CD14-positive monocyte (primary cell): ENCODE measurements around the gene FGD4. TPM values are rescaled to one million over a fixed set of nuclear protein-coding genes. Genes with fewer than 3 reads are reported as not detected.

Source experiments
- DNase-seq, 3 donors: peaks; one replicate each; pipeline ENCODE4 v3.0.0-alpha.2; 2011 to 2022
- H2AFZ ChIP-seq: 2 replicates; pipeline ENCODE4 v1.6.0; 2012; ENCODE audit warnings: mild to moderate bottlenecking, low read depth, low read length, inconsistent platforms; ENCODE audit not compliant: insufficient read depth, poor library complexity, severe bottlenecking
- H3K27ac ChIP-seq, 2 donors: 1 replicate in 1 of 2; 2 replicates in 1 of 2; pipeline ENCODE4 v1.5.1; 2012 to 2013; ENCODE audit warnings: low read length in 2 of 2, control low read depth in 1 of 2, inconsistent platforms in 1 of 2, low read depth in 1 of 2, mild to moderate bottlenecking in 1 of 2
- H3K27me3 ChIP-seq, 2 donors: one replicate each; pipeline versions ENCODE4 v1.6.0 to v1.6.1; 2011 to 2013; ENCODE audit warnings: low read length in 2 of 2; ENCODE audit not compliant: control insufficient read depth in 2 of 2, insufficient read depth in 2 of 2
- H3K36me3 ChIP-seq, 2 donors: replicated peaks in 1 of 2; 1 replicate in 1 of 2; 2 replicates in 1 of 2; pipeline versions ENCODE4 v1.5.1 to v1.6.1; 2012 to 2013; ENCODE audit warnings: low read length in 2 of 2, control low read depth in 1 of 2, inconsistent platforms in 1 of 2, mild to moderate bottlenecking in 1 of 2; ENCODE audit not compliant: insufficient read depth in 2 of 2, control insufficient read depth in 1 of 2
- H3K4me1 ChIP-seq, 2 donors: 1 replicate in 1 of 2; 2 replicates in 1 of 2; pipeline versions ENCODE4 v1.5.1 to v1.6.1; 2012 to 2013; ENCODE audit warnings: low read length in 2 of 2, control low read depth in 1 of 2, inconsistent platforms in 1 of 2, mild to moderate bottlenecking in 1 of 2, moderate library complexity in 1 of 2; ENCODE audit not compliant: insufficient read depth in 2 of 2, control insufficient read depth in 1 of 2
- H3K4me2 ChIP-seq: replicated peaks from 2 replicates; pipeline ENCODE3; 2012; ENCODE audit warnings: low read length, moderate library complexity, mild to moderate bottlenecking; ENCODE audit not compliant: poor library complexity, severe bottlenecking; ENCODE audit errors: extremely low read depth
- H3K4me3 ChIP-seq, 3 experiments: fragments of 200-600 bp in 1 of 3; sonication (generic) in 1 of 3; replicated peaks in 1 of 3; 1 replicate in 2 of 3; 2 replicates in 1 of 3; pipeline ENCODE4 v1.5.1; 2011 to 2013; ENCODE audit warnings: low read length in 3 of 3, mild to moderate bottlenecking in 3 of 3, control low read depth in 2 of 3, low read depth in 2 of 3, inconsistent platforms in 1 of 3, moderate library complexity in 1 of 3
- H3K79me2 ChIP-seq: 2 replicates; pipeline ENCODE4 v1.6.0; 2012; ENCODE audit warnings: mild to moderate bottlenecking, control low read depth, inconsistent platforms, low read length, moderate library complexity; ENCODE audit not compliant: insufficient read depth
- H3K9ac ChIP-seq: 2 replicates; pipeline ENCODE4 v1.6.0; 2017; ENCODE audit warnings: low read length, mild to moderate bottlenecking; ENCODE audit not compliant: insufficient read depth, poor library complexity, severe bottlenecking
- H3K9me3 ChIP-seq, 2 donors: replicated peaks in 1 of 2; 1 replicate in 1 of 2; 2 replicates in 1 of 2; pipeline versions ENCODE4 v1.5.1 to v1.6.1; 2012 to 2013; ENCODE audit warnings: low read length in 2 of 2, control low read depth in 1 of 2; ENCODE audit not compliant: control insufficient read depth in 1 of 2, insufficient read depth in 1 of 2
- H4K20me1 ChIP-seq: 2 replicates; pipeline ENCODE4 v1.6.0; 2012; ENCODE audit warnings: mild to moderate bottlenecking, low read length, control low read depth, moderate library complexity; ENCODE audit not compliant: insufficient read depth
- H3K27ac Mint-ChIP-seq, 7 donors: one replicate each; pipeline ENCODE4 v1.8.0; 2020; ENCODE audit warnings: mild to moderate bottlenecking in 7 of 7, mixed read lengths in 7 of 7, moderate library complexity in 6 of 7, inconsistent platforms in 2 of 7
- H3K27me3 Mint-ChIP-seq, 3 donors: one replicate each; pipeline ENCODE4 v1.8.0; 2021 to 2022; ENCODE audit warnings: low read depth in 3 of 3, mild to moderate bottlenecking in 3 of 3, mixed read lengths in 3 of 3, moderate library complexity in 3 of 3, inconsistent platforms in 1 of 3
- H3K36me3 Mint-ChIP-seq, 2 donors: one replicate each; pipeline ENCODE4 v1.8.0; 2020; ENCODE audit warnings: mixed read lengths in 2 of 2, inconsistent platforms in 1 of 2, mild to moderate bottlenecking in 1 of 2
- H3K4me1 Mint-ChIP-seq: one replicate; pipeline ENCODE4 v1.8.0; 2020; ENCODE audit warnings: mild to moderate bottlenecking, mixed read lengths
- H3K4me3 Mint-ChIP-seq, 2 donors: one replicate each; pipeline ENCODE4 v1.8.0; 2020; ENCODE audit warnings: mild to moderate bottlenecking in 2 of 2, mixed read lengths in 2 of 2, moderate library complexity in 1 of 2
- H3K9me3 Mint-ChIP-seq, 7 donors: one replicate each; pipeline ENCODE4 v1.8.0; 2020 to 2022; ENCODE audit warnings: mixed read lengths in 7 of 7, mild to moderate bottlenecking in 6 of 7, moderate library complexity in 6 of 7, inconsistent platforms in 2 of 7
- CTCF ChIP-seq: fragments of 200-600 bp; IDR thresholded peaks from one replicate; pipeline ENCODE4 v1.8.0; 2022; ENCODE audit warnings: antibody characterized with exemption, mild to moderate bottlenecking
- WGBS: methylation state at CpG from one replicate; pipeline ENCODE4 v1.1.5; 2013; ENCODE audit warnings: missing lambda C conversion rate; ENCODE audit not compliant: insufficient coverage; 5-methylcytosine and 5-hydroxymethylcytosine counted together
- intact Hi-C, 2 donors: fragments of 100-400 bp; cut with micrococcal nuclease; formaldehyde crosslinking; loops; one replicate each; pipeline versions ENCODE4 v1.15.0 to v1.15.1; 2023
- polyA plus RNA-seq, 3 donors: library from polyadenylated mRNA; depleted of rRNA in 1 of 3; unstranded in 2 of 3; stranded (reverse) in 1 of 3; fragments of 300-500 nt in 2 of 3; fragments of >200 nt in 1 of 3; fragmentation: Illumina TruSeq in 2 of 3; gene quantifications; 1 replicate in 2 of 3; 2 replicates in 1 of 3; pipeline ENCODE4 v1.2.3, GENCODE V29; 2012 to 2021

The FGD4 gene
- polyA plus RNA-seq, 3 donors = 5.3 to 34.4 (median 6.0) TPM

GRCh38 chr12:32402170-32402569, 2.8 kb downstream of the FGD4 start:
- H2AFZ ChIP-seq = peak overlapping the region; percentile 21
- no peaks in the 10 kb centered on the region for H3K9me3 ChIP-seq
- peaks cover 12 to 27% (median 25%) of the 10 kb centered on the region in 3 donors for H3K27me3 Mint-ChIP-seq
- no peak overlapping the region for H3K9ac ChIP-seq
- peaks cover 33 to 80% of the 10 kb centered on the region in 2 donors for H3K4me1 ChIP-seq
- TF ChIP-seq CTCF = no peak
- H3K4me2 ChIP-seq = peak overlapping the region; percentile 74
- no peak overlapping the region for H3K4me3 Mint-ChIP-seq
- DNase-seq = no peak
- intact Hi-C loops = loop anchor here in 1 of 2 donors (5.0 kb wide), 1 partner anchor 135 kb away; no protein-coding TSS in a partner anchor
- H3K36me3 ChIP-seq = no peaks in the 10 kb centered on the region
- H3K27ac ChIP-seq = peak overlapping the region in 1 of 2 donors; percentile 77
- H3K4me3 ChIP-seq = peak overlapping the region in 1 of 3 experiments; percentile 61
- H4K20me1 ChIP-seq = no peaks in the 10 kb centered on the region
- H3K27ac Mint-ChIP-seq = peak overlapping the region in 2 of 7 donors; percentile 25 to 56
- 97% methylated on average over 10 of the region's 10 CpGs for WGBS
- peaks cover 2 to 3% of the 10 kb centered on the region in 2 donors for H3K36me3 Mint-ChIP-seq
- H3K9me3 Mint-ChIP-seq = peaks cover 0 to 7% (median 0%) of the 10 kb centered on the region in 7 donors
- H3K4me1 Mint-ChIP-seq = peaks cover 61% of the 10 kb centered on the region
- H3K27me3 ChIP-seq = peaks cover 0 to 24% of the 10 kb centered on the region in 2 donors
- peaks cover 3% of the 10 kb centered on the region for H3K79me2 ChIP-seq

GRCh38 chr12:32402946-32403345, 3.6 kb downstream of the FGD4 start:
- DNase-seq = peak in 1 of 3 donors; percentile 21
- Mint-ChIP-seq H3K4me1 (peaks cover 59% of the 10 kb centered on the region), H3K9me3 (peaks cover 0 to 7% (median 0%) of the 10 kb centered on the region in 7 donors), H3K27ac (peak overlapping the region; percentile 16 to 86 (median 77)), H3K4me3 (peak overlapping the region; percentile 35 to 75), H3K36me3 (peaks cover 0 to 2% of the 10 kb centered on the region in 2 donors), H3K27me3 (peaks cover 12 to 22% (median 22%) of the 10 kb centered on the region in 3 donors)
- H3K9me3 ChIP-seq = no peaks in the 10 kb centered on the region
- peaks cover 0 to 24% of the 10 kb centered on the region in 2 donors for H3K27me3 ChIP-seq
- no peaks in the 10 kb centered on the region for H3K36me3 ChIP-seq
- no peak for TF ChIP-seq CTCF
- H2AFZ ChIP-seq = peak overlapping the region; percentile 41
- H3K4me3 ChIP-seq = peak overlapping the region in 1 of 3 experiments; percentile 61
- no peaks in the 10 kb centered on the region for H4K20me1 ChIP-seq
- peaks cover 33 to 80% of the 10 kb centered on the region in 2 donors for H3K4me1 ChIP-seq
- WGBS = no CpG with 5 or more reads among the region's 1 CpG
- intact Hi-C loops = loop anchor here in 1 of 2 donors (5.0 kb wide), 1 partner anchor 134 kb away; no protein-coding TSS in a partner anchor
- peak overlapping the region in 1 of 2 donors; percentile 77 for H3K27ac ChIP-seq
- H3K4me2 ChIP-seq = peak overlapping the region; percentile 74
- H3K9ac ChIP-seq = peak overlapping the region; percentile 27
- H3K79me2 ChIP-seq = peaks cover 3% of the 10 kb centered on the region
